ENCODE results near the gene PSMD13.

DNA sequence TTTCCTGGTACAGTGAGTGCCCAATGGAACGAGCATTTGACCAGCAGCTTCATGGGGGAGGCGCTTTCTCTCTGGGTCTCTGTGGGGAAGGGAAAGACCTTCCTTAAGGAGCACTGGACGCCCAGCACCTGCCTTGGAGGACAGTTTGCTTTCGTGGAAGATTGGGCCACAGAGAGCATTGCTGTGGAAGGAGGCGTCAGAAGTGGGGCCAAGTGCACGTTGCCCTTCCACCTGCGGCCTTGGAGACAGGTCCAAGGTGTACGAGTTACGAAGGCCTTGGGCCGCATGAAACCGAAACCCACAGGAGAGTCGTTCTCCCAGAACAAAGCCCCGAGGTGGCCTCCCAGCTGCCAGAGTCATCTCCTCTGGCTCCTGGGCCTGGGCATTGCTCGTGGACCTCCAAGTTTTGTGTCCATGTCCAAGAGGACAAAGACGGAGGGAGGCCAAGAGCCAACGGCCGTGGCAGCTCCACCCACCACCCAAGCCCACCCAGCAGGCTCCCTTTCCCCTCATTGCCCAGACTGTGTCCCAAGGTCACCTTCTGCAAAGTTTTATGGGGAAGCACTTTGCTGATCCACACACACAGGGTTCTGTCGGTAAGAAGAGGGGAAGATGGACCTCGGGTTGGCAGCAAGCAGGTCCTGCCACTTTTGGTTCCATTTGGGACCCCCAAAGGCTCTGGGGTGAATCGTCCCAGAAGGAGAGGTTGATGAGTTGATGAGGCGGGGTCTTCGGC is 35.6 kb downstream of the PSMD13 start:
- TF ChIP-seq, protein P1, sequence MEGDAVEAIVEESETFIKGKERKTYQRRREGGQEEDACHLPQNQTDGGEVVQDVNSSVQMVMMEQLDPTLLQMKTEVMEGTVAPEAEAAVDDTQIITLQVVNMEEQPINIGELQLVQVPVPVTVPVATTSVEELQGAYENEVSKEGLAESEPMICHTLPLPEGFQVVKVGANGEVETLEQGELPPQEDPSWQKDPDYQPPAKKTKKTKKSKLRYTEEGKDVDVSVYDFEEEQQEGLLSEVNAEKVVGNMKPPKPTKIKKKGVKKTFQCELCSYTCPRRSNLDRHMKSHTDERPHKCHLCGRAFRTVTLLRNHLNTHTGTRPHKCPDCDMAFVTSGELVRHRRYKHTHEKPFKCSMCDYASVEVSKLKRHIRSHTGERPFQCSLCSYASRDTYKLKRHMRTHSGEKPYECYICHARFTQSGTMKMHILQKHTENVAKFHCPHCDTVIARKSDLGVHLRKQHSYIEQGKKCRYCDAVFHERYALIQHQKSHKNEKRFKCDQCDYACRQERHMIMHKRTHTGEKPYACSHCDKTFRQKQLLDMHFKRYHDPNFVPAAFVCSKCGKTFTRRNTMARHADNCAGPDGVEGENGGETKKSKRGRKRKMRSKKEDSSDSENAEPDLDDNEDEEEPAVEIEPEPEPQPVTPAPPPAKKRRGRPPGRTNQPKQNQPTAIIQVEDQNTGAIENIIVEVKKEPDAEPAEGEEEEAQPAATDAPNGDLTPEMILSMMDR (IDR thresholded peaks at IDR 0.05; ENCODE audit: insufficient read depth, low read length, poor library complexity, severe bottlenecking): no peak
- TF ChIP-seq EZH2phosphoT487 (conservative IDR thresholded peaks at IDR 0.05; ENCODE audit: low read length): no peak
